Sigmoid colon (tissue), 4 donors: Measurements from ENCODE around the gene NEMP1.
A peak's percentile ranks its signal among the peaks of the same experiment; 100 is the strongest.

Experiments
- POLR2AphosphoS5 ChIP-seq, 4 donors: sonication (generic); formaldehyde crosslinking; IDR thresholded peaks; one replicate each; pipeline ENCODE4 v1.6.1; 2017; ENCODE audit warnings: antibody characterized with exemption in 4 of 4
- TF ChIP-seq, protein P1 (sequence below), 4 experiments: fragments of 450-650 bp in 3 of 4; fragments of 200-600 bp in 1 of 4; IDR thresholded peaks; one replicate each; pipeline ENCODE4 v1.5.1; 2016 to 2019; ENCODE audit warnings: antibody characterized with exemption in 4 of 4, mild to moderate bottlenecking in 3 of 4, moderate library complexity in 2 of 4

DNA sequence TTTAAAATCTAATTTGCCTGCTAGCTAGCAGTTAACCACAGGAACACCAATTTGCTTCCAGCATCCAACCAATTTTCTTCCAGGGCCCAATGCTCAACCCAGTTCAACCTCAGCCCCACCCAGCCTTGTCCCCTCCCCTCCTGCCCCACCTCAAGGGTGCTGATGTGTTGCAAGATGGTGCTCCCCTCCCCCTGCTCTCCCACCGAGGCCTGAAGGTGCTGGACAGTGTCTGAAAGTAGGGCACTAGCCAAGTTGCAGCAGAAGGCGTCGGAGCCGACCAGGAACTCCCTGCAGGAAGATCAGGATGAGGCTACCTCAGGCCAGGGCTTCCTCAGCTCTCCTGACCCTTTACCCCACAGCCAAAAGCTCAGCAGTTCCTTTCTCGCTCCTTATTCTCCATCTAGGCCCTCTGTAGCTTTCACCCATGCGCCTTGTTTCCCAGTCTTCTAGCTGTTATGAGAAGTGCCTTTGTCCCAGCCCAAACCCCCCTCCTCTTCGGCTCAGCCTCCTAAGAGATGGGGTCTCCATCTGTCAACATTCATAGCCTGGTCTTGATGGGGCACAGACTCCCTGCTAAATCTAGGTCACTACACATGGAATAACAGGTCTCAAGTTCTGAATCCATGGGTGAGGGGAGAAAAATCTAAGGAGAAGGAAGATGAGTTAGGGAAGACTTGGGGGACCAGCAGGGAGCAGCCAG is 29.0 kb upstream of the NEMP1 start:
- TF ChIP-seq, protein P1, sequence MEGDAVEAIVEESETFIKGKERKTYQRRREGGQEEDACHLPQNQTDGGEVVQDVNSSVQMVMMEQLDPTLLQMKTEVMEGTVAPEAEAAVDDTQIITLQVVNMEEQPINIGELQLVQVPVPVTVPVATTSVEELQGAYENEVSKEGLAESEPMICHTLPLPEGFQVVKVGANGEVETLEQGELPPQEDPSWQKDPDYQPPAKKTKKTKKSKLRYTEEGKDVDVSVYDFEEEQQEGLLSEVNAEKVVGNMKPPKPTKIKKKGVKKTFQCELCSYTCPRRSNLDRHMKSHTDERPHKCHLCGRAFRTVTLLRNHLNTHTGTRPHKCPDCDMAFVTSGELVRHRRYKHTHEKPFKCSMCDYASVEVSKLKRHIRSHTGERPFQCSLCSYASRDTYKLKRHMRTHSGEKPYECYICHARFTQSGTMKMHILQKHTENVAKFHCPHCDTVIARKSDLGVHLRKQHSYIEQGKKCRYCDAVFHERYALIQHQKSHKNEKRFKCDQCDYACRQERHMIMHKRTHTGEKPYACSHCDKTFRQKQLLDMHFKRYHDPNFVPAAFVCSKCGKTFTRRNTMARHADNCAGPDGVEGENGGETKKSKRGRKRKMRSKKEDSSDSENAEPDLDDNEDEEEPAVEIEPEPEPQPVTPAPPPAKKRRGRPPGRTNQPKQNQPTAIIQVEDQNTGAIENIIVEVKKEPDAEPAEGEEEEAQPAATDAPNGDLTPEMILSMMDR (IDR thresholded peaks at IDR 0.05): no peak
- TF ChIP-seq POLR2AphosphoS5 (IDR thresholded peaks at IDR 0.05): peak; percentile 14 to 67 (median 44)
